MM.1S (cell line): ENCODE results near the gene ACTR3C.
"Not testable (repeated sequence)": the region's sequence is repeated elsewhere in the genome, so short reads cannot be mapped to it uniquely, and the experiment has no call there.

ENCODE experiments used
- EZH2 ChIP-seq: fragments of 300-600 bp; sonication (generic); optimal IDR thresholded peaks from 2 replicates; pipeline ENCODE3; 2017; ENCODE audit warnings: low read depth, mild to moderate bottlenecking, antibody characterized with exemption, low read length, mixed read lengths
- EZH2phosphoT487 ChIP-seq: fragments of 300-600 bp; sonication (generic); IDR thresholded peaks from 2 replicates; pipeline ENCODE4 v1.6.1; 2018; ENCODE audit warnings: antibody characterized with exemption, low read length
- TF ChIP-seq, protein P1 (sequence below): fragments of 300-600 bp; sonication (generic); IDR thresholded peaks from 2 replicates; pipeline ENCODE4 v1.5.1; 2016; ENCODE audit warnings: antibody characterized with exemption, low read length, mixed read lengths

DNA sequence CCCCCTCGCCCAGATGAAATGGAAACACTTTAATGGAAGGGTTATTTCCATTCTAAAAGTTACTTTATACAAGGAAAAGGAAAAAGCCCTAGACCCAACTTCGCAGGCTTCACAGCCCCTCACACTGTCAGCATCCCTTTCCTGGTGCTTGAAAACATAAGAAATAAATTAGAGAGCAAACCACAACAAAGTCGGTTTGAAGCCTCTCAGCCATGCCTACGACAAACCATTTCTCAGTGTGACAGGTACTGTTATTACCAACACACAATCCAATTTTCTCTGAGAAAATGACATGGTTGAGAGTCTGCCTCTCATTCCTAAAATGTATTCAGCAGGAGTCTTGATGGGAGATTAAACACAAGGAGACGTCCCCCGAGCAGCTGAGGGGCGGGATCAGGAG, 51.4 kb downstream of the ACTR3C start:
- not testable (repeated sequence) for TF ChIP-seq EZH2phosphoT487, EZH2
- TF ChIP-seq, protein P1, sequence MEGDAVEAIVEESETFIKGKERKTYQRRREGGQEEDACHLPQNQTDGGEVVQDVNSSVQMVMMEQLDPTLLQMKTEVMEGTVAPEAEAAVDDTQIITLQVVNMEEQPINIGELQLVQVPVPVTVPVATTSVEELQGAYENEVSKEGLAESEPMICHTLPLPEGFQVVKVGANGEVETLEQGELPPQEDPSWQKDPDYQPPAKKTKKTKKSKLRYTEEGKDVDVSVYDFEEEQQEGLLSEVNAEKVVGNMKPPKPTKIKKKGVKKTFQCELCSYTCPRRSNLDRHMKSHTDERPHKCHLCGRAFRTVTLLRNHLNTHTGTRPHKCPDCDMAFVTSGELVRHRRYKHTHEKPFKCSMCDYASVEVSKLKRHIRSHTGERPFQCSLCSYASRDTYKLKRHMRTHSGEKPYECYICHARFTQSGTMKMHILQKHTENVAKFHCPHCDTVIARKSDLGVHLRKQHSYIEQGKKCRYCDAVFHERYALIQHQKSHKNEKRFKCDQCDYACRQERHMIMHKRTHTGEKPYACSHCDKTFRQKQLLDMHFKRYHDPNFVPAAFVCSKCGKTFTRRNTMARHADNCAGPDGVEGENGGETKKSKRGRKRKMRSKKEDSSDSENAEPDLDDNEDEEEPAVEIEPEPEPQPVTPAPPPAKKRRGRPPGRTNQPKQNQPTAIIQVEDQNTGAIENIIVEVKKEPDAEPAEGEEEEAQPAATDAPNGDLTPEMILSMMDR, result not testable (repeated sequence)
